ENCODE data around the gene CDK15. TPM values are rescaled to one million over a fixed set of nuclear protein-coding genes. Genes with fewer than 3 reads are reported as not detected.

The CDK15 gene
- total and polyA plus RNA-seq, 2 donors (not counting 1 experiment from before 2014, with no cell fraction given): not detected

DNA sequence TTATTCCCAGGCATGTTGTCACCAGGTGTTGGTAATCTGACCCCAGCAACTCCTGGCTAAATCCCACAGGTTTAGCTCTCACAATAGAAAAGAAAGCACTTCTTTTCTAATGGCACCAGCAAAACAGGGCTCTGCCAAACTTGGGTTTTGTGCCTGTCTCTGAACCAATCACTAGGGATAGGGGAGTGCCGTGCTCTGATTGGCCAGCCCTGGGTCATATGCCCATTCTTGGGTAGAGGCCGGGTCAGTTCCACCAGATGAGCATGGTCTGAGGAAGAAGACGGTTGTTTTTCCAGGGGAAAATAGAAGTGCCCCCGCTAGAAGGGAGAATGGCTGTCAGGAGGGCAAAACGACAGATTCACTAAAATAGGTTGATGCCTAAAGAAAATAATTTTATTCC lies 14.7 kb downstream of the CDK15 start:
- Histone ChIP-seq H2AFZ (ENCODE audit: insufficient read depth, low read depth, low read length, poor library complexity, severe bottlenecking) (no peak overlapping the region), H3K79me2 (ENCODE audit: control insufficient read depth, insufficient read depth, low read length) (no peaks in the 10 kb centered on the region), H3K27ac (ENCODE audit: low read length in 2 of 2) (no peak overlapping the region), H3K9me3 (ENCODE audit: control extremely low read depth in 1 of 3, control insufficient read depth in 2 of 3, insufficient read depth in 1 of 3, low read length in 2 of 3) (peaks cover 0 to 3% (median 0%) of the 10 kb centered on the region in 3 donors), H3K4me1 (ENCODE audit: control insufficient read depth in 2 of 2, insufficient read depth in 2 of 2, low read length in 2 of 2) (no peaks in the 10 kb centered on the region), H3K36me3 (replicated peaks in 1 of 2; ENCODE audit: control extremely low read depth in 1 of 2, control insufficient read depth in 1 of 2, extremely low read depth in 1 of 2, insufficient read depth in 2 of 2, low read length in 1 of 2) (no peaks in the 10 kb centered on the region), H4K20me1 (ENCODE audit: control insufficient read depth, insufficient read depth, low read length, poor library complexity, severe bottlenecking) (no peaks in the 10 kb centered on the region), H3K9ac (ENCODE audit: low read length) (no peak overlapping the region), H3K27me3 (replicated peaks in 1 of 4; ENCODE audit: control extremely low read depth in 1 of 4, control insufficient read depth in 3 of 4, insufficient read depth in 4 of 4, low read length in 3 of 4) (peaks cover 0 to 2% (median 1%) of the 10 kb centered on the region in 4 experiments), H3K4me3 (ENCODE audit: control extremely low read depth in 1 of 5, extremely low read depth in 1 of 5, insufficient read depth in 1 of 5, low read depth in 2 of 5, low read length in 4 of 5) (no peak overlapping the region), H3K4me2 (replicated peaks; ENCODE audit: low read depth, low read length, poor library complexity, severe bottlenecking) (no peak overlapping the region)
- Mint-ChIP-seq H3K27ac (no peak overlapping the region), H3K27me3 (peaks cover 22% of the 10 kb centered on the region), H3K4me3 (no peak overlapping the region), H3K4me1 (no peaks in the 10 kb centered on the region), H3K9me3 (ENCODE audit: insufficient read depth) (no peaks in the 10 kb centered on the region)
- ATAC-seq (ENCODE audit: low read depth) (no peak), DNase-seq (no peak)
- intact Hi-C loops (cut with micrococcal nuclease): no loop called here
- TF ChIP-seq, protein P1, sequence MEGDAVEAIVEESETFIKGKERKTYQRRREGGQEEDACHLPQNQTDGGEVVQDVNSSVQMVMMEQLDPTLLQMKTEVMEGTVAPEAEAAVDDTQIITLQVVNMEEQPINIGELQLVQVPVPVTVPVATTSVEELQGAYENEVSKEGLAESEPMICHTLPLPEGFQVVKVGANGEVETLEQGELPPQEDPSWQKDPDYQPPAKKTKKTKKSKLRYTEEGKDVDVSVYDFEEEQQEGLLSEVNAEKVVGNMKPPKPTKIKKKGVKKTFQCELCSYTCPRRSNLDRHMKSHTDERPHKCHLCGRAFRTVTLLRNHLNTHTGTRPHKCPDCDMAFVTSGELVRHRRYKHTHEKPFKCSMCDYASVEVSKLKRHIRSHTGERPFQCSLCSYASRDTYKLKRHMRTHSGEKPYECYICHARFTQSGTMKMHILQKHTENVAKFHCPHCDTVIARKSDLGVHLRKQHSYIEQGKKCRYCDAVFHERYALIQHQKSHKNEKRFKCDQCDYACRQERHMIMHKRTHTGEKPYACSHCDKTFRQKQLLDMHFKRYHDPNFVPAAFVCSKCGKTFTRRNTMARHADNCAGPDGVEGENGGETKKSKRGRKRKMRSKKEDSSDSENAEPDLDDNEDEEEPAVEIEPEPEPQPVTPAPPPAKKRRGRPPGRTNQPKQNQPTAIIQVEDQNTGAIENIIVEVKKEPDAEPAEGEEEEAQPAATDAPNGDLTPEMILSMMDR (IDR thresholded peaks at IDR 0.05): no peak
- no peak for TF ChIP-seq EZH2 (IDR thresholded peaks at IDR 0.05; ENCODE audit: borderline replicate concordance, insufficient read depth, low read depth, low read length, poor library complexity, severe bottlenecking)
- ChIA-PET POLR2A (no interaction called here), CTCF (interaction anchor here (1.3 kb wide), 1 partner anchor 40 kb away, joined by 6 read pairs; no protein-coding TSS in a partner anchor)
- WGBS (ENCODE audit: insufficient coverage): 93% methylated on average over 4 of the region's 5 CpGs

DNA sequence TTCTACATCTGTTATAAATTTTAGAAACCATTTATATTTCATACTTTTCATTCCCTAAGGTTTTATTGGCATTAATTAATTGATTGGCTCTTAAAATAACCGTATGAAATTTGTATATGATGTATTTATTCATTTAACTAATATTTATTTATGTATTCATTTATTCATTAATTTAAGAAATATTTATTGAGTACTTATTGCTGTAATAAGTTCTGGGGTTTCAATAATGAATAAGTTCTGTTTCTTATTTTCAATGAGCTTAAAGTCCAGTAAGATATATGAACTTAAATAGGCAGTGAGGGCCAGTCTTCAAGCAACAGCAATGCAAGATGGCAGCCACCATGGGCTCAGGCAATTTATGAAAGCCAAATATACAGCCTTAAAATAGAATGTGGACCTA lies 17.9 kb downstream of the CDK15 start:
- no peak overlapping the region for H3K9ac ChIP-seq (ENCODE audit: low read length)
- POLR2A ChIA-PET: no interaction called here
- Mint-ChIP-seq H3K27ac (no peak overlapping the region), H3K4me1 (no peaks in the 10 kb centered on the region), H3K9me3 (ENCODE audit: insufficient read depth) (no peaks in the 10 kb centered on the region), H3K27me3 (peaks cover 22% of the 10 kb centered on the region), H3K4me3 (no peak overlapping the region)
- no peaks in the 10 kb centered on the region for H3K79me2 ChIP-seq (ENCODE audit: control insufficient read depth, insufficient read depth, low read length)
- TF ChIP-seq, protein P1 (IDR thresholded peaks at IDR 0.05): no peak
- TF ChIP-seq EZH2 (IDR thresholded peaks at IDR 0.05; ENCODE audit: borderline replicate concordance, insufficient read depth, low read depth, low read length, poor library complexity, severe bottlenecking): no peak
- no CpG with 5 or more reads among the region's 1 CpG for WGBS (ENCODE audit: insufficient coverage)
- H3K27ac ChIP-seq (ENCODE audit: low read length in 2 of 2): no peak overlapping the region
- ATAC-seq (ENCODE audit: low read depth) (no peak), DNase-seq (no peak)
- H2AFZ ChIP-seq (ENCODE audit: insufficient read depth, low read depth, low read length, poor library complexity, severe bottlenecking): no peak overlapping the region
- CTCF ChIA-PET: no interaction called here
- H3K4me2 ChIP-seq (replicated peaks; ENCODE audit: low read depth, low read length, poor library complexity, severe bottlenecking): no peak overlapping the region
- H3K4me1 ChIP-seq (ENCODE audit: control insufficient read depth in 2 of 2, insufficient read depth in 2 of 2, low read length in 2 of 2): no peaks in the 10 kb centered on the region
- no peaks in the 10 kb centered on the region for H4K20me1 ChIP-seq (ENCODE audit: control insufficient read depth, insufficient read depth, low read length, poor library complexity, severe bottlenecking)
- H3K36me3 ChIP-seq (replicated peaks in 1 of 2; ENCODE audit: control extremely low read depth in 1 of 2, control insufficient read depth in 1 of 2, extremely low read depth in 1 of 2, insufficient read depth in 2 of 2, low read length in 1 of 2): no peaks in the 10 kb centered on the region
- intact Hi-C loops (cut with micrococcal nuclease): no loop called here
- no peak overlapping the region for H3K4me3 ChIP-seq (ENCODE audit: control extremely low read depth in 1 of 5, extremely low read depth in 1 of 5, insufficient read depth in 1 of 5, low read depth in 2 of 5, low read length in 4 of 5)
- no peaks in the 10 kb centered on the region for H3K9me3 ChIP-seq (ENCODE audit: control extremely low read depth in 1 of 3, control insufficient read depth in 2 of 3, insufficient read depth in 1 of 3, low read length in 2 of 3)
- H3K27me3 ChIP-seq (replicated peaks in 1 of 4; ENCODE audit: control extremely low read depth in 1 of 4, control insufficient read depth in 3 of 4, insufficient read depth in 4 of 4, low read length in 3 of 4): no peaks in the 10 kb centered on the region

Data from B cell (primary cell).